Measurements from ENCODE around the gene PODXL. TPM values are rescaled to one million over a fixed set of nuclear protein-coding genes. Genes with fewer than 3 reads are reported as not detected.
"Not testable (repeated sequence)": the region's sequence is repeated elsewhere in the genome, so short reads cannot be mapped to it uniquely, and the experiment has no call there.

PODXL gene
- total RNA-seq, 8 experiments from 2014 or later: 10.2 to 52.7 (median 13.8) TPM

DNA sequence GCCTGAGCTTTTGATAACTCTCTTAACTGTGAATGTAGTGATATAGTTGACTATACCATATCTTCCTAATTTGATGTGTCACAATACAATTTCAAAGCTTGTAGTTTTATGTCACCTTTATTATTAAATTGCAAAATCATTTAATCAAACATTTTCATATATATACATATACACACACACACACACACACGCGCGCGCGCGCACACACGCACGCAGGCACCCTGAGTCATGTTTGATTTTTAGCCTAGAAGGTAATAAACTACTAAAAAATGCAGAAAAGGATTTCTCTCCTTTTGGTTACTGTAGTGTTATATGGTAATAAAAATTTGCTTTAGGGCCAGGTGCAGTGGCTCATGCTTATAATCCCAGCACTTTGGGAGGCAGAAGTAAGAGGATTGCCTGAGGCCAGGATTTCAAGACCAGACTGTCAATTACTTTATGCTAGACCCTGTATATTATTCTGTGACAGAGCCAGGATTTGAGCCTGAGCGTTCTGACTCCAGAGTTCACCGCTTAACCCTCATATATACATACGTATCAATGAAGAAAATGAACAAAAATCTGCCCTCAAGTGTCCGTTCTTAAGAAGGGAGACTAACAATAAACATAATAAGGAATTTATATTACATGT lies 89.6 kb downstream of the PODXL start:
- peak in 1 of 8 experiments; percentile 78 for ATAC-seq (replicated peaks in 6 of 8)
- 51 to 100% (median 92%) methylated on average over 4 to 12 of the region's 12 CpGs for WGBS, 10 experiments
- no peaks in the 10 kb centered on the region for H3K4me1 ChIP-seq (replicated peaks in 1 of 2)
- in situ Hi-C loops (cut with MboI; ENCODE audit: low pct_unique_long_range_greater_than_20kb in 2 of 9, low sequenced_read_pairs in 9 of 9, unreplicated experiment in 9 of 9): no loop called here
- H3K27ac ChIP-seq: no peak overlapping the region
- H3K4me3 ChIP-seq: no peak overlapping the region

GRCh38 chr7:131462715-131463114 lies 93.7 kb downstream of the PODXL start:
- in situ Hi-C loops (cut with MboI; ENCODE audit: low pct_unique_long_range_greater_than_20kb in 2 of 9, low sequenced_read_pairs in 9 of 9, unreplicated experiment in 9 of 9); ATAC-seq (replicated peaks in 6 of 8): not testable (repeated sequence)

DNA sequence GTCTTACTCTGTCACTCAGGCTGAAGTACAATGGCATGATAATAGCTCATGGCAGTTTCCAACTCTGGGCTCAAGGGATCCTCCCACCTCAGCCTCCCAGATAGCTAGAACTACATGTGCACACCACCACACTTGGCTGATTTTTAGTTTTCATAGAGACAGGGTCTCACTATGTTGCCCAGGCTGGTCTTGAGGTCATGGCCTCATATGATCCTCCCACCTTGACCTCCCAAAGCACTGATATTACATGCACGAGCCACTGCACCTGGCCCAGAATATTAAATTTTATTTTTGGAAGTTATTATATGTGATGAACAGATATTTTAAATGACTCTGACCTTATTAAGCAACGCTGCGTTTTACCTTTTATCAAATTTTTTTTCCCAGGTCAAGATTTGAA lies 94.4 kb downstream of the PODXL start:
- no peak for ATAC-seq (replicated peaks in 6 of 8)
- 80 to 100% (median 98%) methylated on average over 1 to 3 of the region's 3 CpGs for WGBS, 10 experiments
- in situ Hi-C loops (cut with MboI; ENCODE audit: low pct_unique_long_range_greater_than_20kb in 2 of 9, low sequenced_read_pairs in 9 of 9, unreplicated experiment in 9 of 9): no loop called here
- Histone ChIP-seq H3K27ac (no peak overlapping the region), H3K4me1 (replicated peaks in 1 of 2) (no peaks in the 10 kb centered on the region), H3K4me3 (no peak overlapping the region)

More at GRCh38 chr7:131462715-131463114, 93.7 kb downstream of the PODXL start:
- H3K4me1 ChIP-seq (replicated peaks in 1 of 2); H3K4me3 ChIP-seq; H3K27ac ChIP-seq: not testable (repeated sequence)

DNA sequence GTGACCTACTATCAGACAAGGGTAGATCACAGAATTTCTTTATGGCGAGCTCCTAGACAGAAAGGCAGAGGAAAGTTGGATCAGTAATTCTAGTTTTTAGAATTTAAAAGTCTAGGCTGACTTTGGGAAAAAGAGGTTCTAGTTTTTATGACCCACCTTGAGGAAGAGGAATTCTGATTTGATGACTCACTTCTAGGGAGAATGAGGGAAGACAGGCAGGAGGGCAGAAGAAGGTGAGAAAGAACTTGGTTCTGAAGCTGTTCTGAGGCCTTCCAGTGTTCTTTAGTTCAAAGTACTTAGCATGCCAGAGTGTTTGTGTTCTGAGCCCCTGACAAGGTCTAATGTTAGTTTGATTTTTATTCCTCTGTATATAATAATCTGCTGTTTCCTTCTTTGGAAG lies 97.2 kb downstream of the PODXL start:
- 86 to 100% (median 100%) methylated on average over 1 of the region's 1 CpG; no CpG with 5 or more reads in 3 of the 10 experiments for WGBS, 10 experiments
- Histone ChIP-seq H3K4me3 (no peak overlapping the region), H3K27ac (no peak overlapping the region), H3K4me1 (replicated peaks in 1 of 2) (no peaks in the 10 kb centered on the region)
- no peak for ATAC-seq (replicated peaks in 6 of 8)
- in situ Hi-C loops (cut with MboI; ENCODE audit: low pct_unique_long_range_greater_than_20kb in 2 of 9, low sequenced_read_pairs in 9 of 9, unreplicated experiment in 9 of 9): no loop called here

- H3K4me3 ChIP-seq: no peak overlapping the region
- WGBS, 10 experiments: 23 to 100% (median 75%) methylated on average over 1 to 3 of the region's 3 CpGs
- no peaks in the 10 kb centered on the region for H3K4me1 ChIP-seq (replicated peaks in 1 of 2)
- no peak overlapping the region for H3K27ac ChIP-seq
- in situ Hi-C loops (cut with MboI; ENCODE audit: low pct_unique_long_range_greater_than_20kb in 2 of 9, low sequenced_read_pairs in 9 of 9, unreplicated experiment in 9 of 9): no loop called here
- ATAC-seq (replicated peaks in 6 of 8): peak in 2 of 8 experiments; percentile 34 to 93
Measured at GRCh38 chr7:131456338-131456737, 100.1 kb downstream of the PODXL start.

GRCh38 chr7:131455546-131455945 lies 100.9 kb downstream of the PODXL start:
- 41 to 100% (median 68%) methylated on average over 2 to 7 of the region's 7 CpGs for WGBS, 10 experiments
- ATAC-seq (replicated peaks in 6 of 8): no peak
- Histone ChIP-seq H3K27ac (no peak overlapping the region), H3K4me1 (replicated peaks in 1 of 2) (no peaks in the 10 kb centered on the region), H3K4me3 (no peak overlapping the region)
- in situ Hi-C loops (cut with MboI; ENCODE audit: low pct_unique_long_range_greater_than_20kb in 2 of 9, low sequenced_read_pairs in 9 of 9, unreplicated experiment in 9 of 9): no loop called here

DNA sequence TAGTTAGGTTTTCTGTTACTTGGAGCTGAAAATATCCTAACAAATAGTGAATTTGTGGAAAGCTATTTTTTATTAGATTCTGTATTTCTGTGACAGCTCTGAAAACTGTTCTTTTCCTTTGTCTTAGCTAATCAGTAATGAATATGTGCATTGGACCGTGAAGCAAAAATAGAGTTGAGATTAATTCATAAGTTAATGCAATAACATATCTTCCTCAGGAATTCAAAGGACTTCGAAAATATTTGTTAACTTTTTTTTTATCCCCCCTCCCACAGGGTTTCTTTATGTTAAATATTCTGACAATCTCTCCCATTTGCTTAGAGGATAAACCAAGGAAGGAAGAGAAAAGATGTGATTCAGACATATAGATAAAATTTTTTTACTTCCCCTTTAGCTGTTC lies 101.4 kb downstream of the PODXL start:
- WGBS, 10 experiments: 0 to 100% (median 91%) methylated on average over 1 to 2 of the region's 2 CpGs
- no peak overlapping the region for H3K4me3 ChIP-seq
- no peaks in the 10 kb centered on the region for H3K4me1 ChIP-seq (replicated peaks in 1 of 2)
- in situ Hi-C loops (cut with MboI; ENCODE audit: low pct_unique_long_range_greater_than_20kb in 2 of 9, low sequenced_read_pairs in 9 of 9, unreplicated experiment in 9 of 9): no loop called here
- H3K27ac ChIP-seq: no peak overlapping the region
- no peak for ATAC-seq (replicated peaks in 6 of 8)

DNA sequence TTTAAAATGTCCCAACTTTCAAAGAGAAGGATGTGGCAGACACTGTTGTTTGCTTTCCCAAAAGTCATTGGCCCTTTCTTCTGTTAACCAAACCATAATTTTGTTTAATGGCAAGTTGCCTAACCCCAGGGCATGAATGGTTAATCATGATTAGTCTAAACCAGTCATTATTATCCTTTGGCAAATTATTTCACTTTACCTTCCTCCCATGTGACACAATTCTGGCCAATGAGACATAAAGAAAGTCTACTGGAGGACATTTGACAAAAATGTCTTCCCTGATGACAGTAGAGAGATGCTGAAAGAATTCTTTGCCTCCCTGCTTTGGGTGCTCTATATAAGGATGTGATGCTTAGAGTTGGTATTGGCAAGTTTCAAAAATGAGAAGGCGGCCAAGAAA lies 101.9 kb downstream of the PODXL start:
- in situ Hi-C loops (cut with MboI; ENCODE audit: low pct_unique_long_range_greater_than_20kb in 2 of 9, low sequenced_read_pairs in 9 of 9, unreplicated experiment in 9 of 9): no loop called here
- 89 to 100% (median 96%) methylated on average over 1 of the region's 1 CpG; no CpG with 5 or more reads in 4 of the 10 experiments for WGBS, 10 experiments

More for the DNA sequence above, 101.9 kb downstream of the PODXL start:
- ATAC-seq (replicated peaks in 6 of 8): no peak
- no peak overlapping the region for H3K4me3 ChIP-seq
- no peak overlapping the region for H3K27ac ChIP-seq
- no peaks in the 10 kb centered on the region for H3K4me1 ChIP-seq (replicated peaks in 1 of 2)

Other genes with a start within 250 kb of the PODXL start
- 10 to 100 TPM; 19.7 to 65.6 (median 30.5) TPM for gene MKLN1, start 228.8 kb downstream of the PODXL start, total RNA-seq